Pancreas (tissue), 10 donors: Measurements from ENCODE around the gene APOBEC2. TPM values are rescaled to one million over a fixed set of nuclear protein-coding genes. Genes with fewer than 3 reads are reported as not detected.

Source experiments
- ATAC-seq, 4 donors: fragments of 200-7000 bp; cut with Tn5 transposase; one replicate each; pipeline versions ENCODE4 v1.8.0 to v1.9.1; 2020; ENCODE audit warnings: mild to moderate bottlenecking in 4 of 4, moderate library complexity in 4 of 4
- DNase-seq, 6 donors: peaks; one replicate each; pipeline ENCODE4 v3.0.0-alpha.2; 2020
- FAIRE-seq: peaks from 2 replicates; lab custom pipeline; 2012; peaks lifted over from hg19 to GRCh38; lab: Jason Lieb, UNC
- H3K27ac ChIP-seq, 4 donors: fragments of 200-600 bp; sonication (generic); 1 replicate in 3 of 4; 2 replicates in 1 of 4; pipeline versions ENCODE4 v1.5.0 to v1.8.0; 2020
- H3K27me3 ChIP-seq, 4 donors: fragments of 200-600 bp; one replicate each; pipeline ENCODE4 v1.8.0; 2021
- H3K36me3 ChIP-seq, 3 donors: fragments of 200-600 bp; sonication (generic) in 1 of 3; one replicate each; pipeline versions ENCODE4 v1.5.0 to v1.8.0; 2020 to 2021
- H3K4me1 ChIP-seq, 3 donors: fragments of 200-600 bp; one replicate each; pipeline ENCODE4 v1.8.0; 2021
- H3K4me3 ChIP-seq, 4 donors: fragments of 200-600 bp; sonication (generic) in 2 of 4; one replicate each; pipeline versions ENCODE4 v1.5.0 to v1.8.0; 2020 to 2021
- H3K9me3 ChIP-seq, 4 donors: fragments of 200-600 bp; one replicate each; pipeline ENCODE4 v1.8.0; 2021
- WGBS, 2 donors: extraction: QIAGEN DNeasy Blood & Tissue Kit; methylation state at CpG; one replicate each; pipeline ENCODE4 v1.1.7; 2013; 5-methylcytosine and 5-hydroxymethylcytosine counted together
- intact Hi-C, 3 donors: fragments of 100-400 bp; cut with DNase I; formaldehyde crosslinking; loops; one replicate each; pipeline versions ENCODE4 v1.11.1 to v1.14.2; 2022
- polyA plus RNA-seq, 2 donors: library from polyadenylated mRNA; stranded (reverse); fragments of 200-250 nt; gene quantifications; one replicate each; pipeline ENCODE4 v1.2.3, GENCODE V29; 2013
- total RNA-seq, 6 donors: library from RNA; stranded (reverse); fragmentation: NEBNext Ultra II Directional in 4 of 6; extraction: Animal tissue kit (Norgen Biotek cat#: 25700) in 4 of 6; gene quantifications; one replicate each; pipeline versions ENCODE4 v1.2.1 to v1.2.4, GENCODE V29; 2021 to 2023
- TF ChIP-seq, protein P1 (sequence below), 4 donors: fragments of 200-600 bp; sonication (generic) in 3 of 4; IDR thresholded peaks; one replicate each; pipeline versions ENCODE4 v1.5.0 to v1.8.0; 2021; ENCODE audit warnings: antibody characterized with exemption in 4 of 4
- donor health status: healthy with polysubstance abuse.
- donor health status: DM: no; HTN: no; CAD: no; lungs with moderate emphysema.
- donor health status: DM: no; HTN: no; CAD: no.
- donor health status: control.
- donor health status: control.
- donor health status: Bipolar disorder and iron deficiency.
- donor health status: DM: yes; HTN: yes; CAD: no.
- donor health status: DM: no; HTN: no; CAD: no.
- donor health status: DM: no; HTN: no; CAD: no.
- donor health status: DM: yes; HTN: yes; CAD: no.

APOBEC2 gene
- total and polyA plus RNA-seq, 8 donors = 2.7 to 29.6 (median 8.6) TPM

- FAIRE-seq = no peak
- TF ChIP-seq, protein P1, sequence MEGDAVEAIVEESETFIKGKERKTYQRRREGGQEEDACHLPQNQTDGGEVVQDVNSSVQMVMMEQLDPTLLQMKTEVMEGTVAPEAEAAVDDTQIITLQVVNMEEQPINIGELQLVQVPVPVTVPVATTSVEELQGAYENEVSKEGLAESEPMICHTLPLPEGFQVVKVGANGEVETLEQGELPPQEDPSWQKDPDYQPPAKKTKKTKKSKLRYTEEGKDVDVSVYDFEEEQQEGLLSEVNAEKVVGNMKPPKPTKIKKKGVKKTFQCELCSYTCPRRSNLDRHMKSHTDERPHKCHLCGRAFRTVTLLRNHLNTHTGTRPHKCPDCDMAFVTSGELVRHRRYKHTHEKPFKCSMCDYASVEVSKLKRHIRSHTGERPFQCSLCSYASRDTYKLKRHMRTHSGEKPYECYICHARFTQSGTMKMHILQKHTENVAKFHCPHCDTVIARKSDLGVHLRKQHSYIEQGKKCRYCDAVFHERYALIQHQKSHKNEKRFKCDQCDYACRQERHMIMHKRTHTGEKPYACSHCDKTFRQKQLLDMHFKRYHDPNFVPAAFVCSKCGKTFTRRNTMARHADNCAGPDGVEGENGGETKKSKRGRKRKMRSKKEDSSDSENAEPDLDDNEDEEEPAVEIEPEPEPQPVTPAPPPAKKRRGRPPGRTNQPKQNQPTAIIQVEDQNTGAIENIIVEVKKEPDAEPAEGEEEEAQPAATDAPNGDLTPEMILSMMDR (IDR thresholded peaks at IDR 0.05) = no peak
- peak overlapping the region in 1 of 4 donors; percentile 88 for H3K27ac ChIP-seq
- H3K36me3 ChIP-seq = peaks cover 0 to 7% (median 0%) of the 10 kb centered on the region in 3 donors
- H3K4me3 ChIP-seq = peak overlapping the region in 1 of 4 donors; percentile 69
- 29% methylated on average over 3 of the region's 3 CpGs for WGBS, 2 donors
- no peaks in the 10 kb centered on the region for H3K27me3 ChIP-seq
- ATAC-seq = peak in 3 of 4 donors; percentile 31 to 41 (median 37)
- no peaks in the 10 kb centered on the region for H3K9me3 ChIP-seq
- peaks cover 31 to 48% (median 36%) of the 10 kb centered on the region in 3 donors for H3K4me1 ChIP-seq
- DNase-seq = peak in 1 of 6 donors; percentile 51
- intact Hi-C loops = loop anchor here in 1 of 3 donors (10.0 kb wide), 1 partner anchor 141 kb away; no protein-coding TSS in a partner anchor
Observed at GRCh38 chr6:41036186-41036585, 16.8 kb upstream of the APOBEC2 start.

GRCh38 chr6:41036601-41037000 is 16.4 kb upstream of the APOBEC2 start:
- FAIRE-seq = no peak
- TF ChIP-seq, protein P1 (IDR thresholded peaks at IDR 0.05) = no peak
- peaks cover 0 to 7% (median 0%) of the 10 kb centered on the region in 3 donors for H3K36me3 ChIP-seq
- H3K27me3 ChIP-seq = no peaks in the 10 kb centered on the region
- H3K4me1 ChIP-seq = peaks cover 31 to 52% (median 37%) of the 10 kb centered on the region in 3 donors
- peak overlapping the region in 2 of 4 donors; percentile 88 to 90 for H3K27ac ChIP-seq
- peak overlapping the region in 2 of 4 donors; percentile 34 to 69 for H3K4me3 ChIP-seq
- H3K9me3 ChIP-seq = no peaks in the 10 kb centered on the region
- 90 to 99% methylated on average over 2 of the region's 2 CpGs for WGBS, 2 donors
- no peak for ATAC-seq
- DNase-seq = no peak
- intact Hi-C loops = loop anchor here in 1 of 3 donors (10.0 kb wide), 1 partner anchor 142 kb away; no protein-coding TSS in a partner anchor

DNA sequence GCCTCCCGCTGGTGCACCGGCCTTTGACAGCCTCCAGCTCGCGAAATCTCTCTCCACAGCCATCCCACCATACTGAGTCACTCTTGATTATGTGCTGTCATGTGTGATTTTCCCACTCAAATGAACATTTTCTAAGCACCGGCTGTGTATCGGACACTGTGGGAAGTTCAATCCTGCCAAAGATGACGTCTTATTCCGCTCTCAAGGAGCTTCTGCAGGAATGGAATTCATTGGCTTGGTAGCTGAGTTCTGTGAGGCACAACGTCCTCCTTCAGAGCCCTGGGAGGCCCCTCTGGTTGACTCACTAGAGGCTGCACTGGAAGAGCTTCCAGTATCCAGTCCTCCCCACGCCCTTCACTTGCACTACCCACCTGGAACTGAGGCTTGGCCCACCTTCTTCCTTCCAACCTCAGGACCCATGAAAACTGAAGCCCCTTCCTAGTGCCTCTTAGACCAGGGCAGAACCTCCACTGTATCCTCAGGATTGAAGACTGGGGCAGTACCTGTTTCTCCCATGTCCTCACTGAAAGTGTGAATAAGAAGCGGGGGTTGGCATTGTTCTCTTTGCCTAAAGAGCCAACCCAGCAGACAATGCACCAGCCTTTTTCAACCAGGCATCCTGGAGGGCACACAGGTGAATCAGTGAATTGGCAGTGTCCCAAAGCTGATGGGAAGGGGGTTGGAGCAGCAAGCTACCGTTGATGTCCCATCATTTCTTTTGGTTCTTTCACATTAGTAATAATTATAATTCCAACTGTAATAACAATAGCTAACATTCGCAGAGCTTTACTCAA is 15.7 kb upstream of the APOBEC2 start:
- WGBS, 2 donors = 84% methylated on average over 13 of the region's 13 CpGs
- H3K27me3 ChIP-seq = no peaks in the 10 kb centered on the region
- no peaks in the 10 kb centered on the region for H3K9me3 ChIP-seq
- intact Hi-C loops = loop anchor here in 1 of 3 donors (10.0 kb wide), 1 partner anchor 143 kb away; no protein-coding TSS in a partner anchor
- ATAC-seq (no peak), FAIRE-seq (no peak), DNase-seq (no peak)
- peak overlapping the region in 2 of 4 donors; percentile 34 to 69 for H3K4me3 ChIP-seq
- H3K36me3 ChIP-seq = peaks cover 0 to 7% (median 0%) of the 10 kb centered on the region in 3 donors
- H3K27ac ChIP-seq = peak overlapping the region in 2 of 4 donors; percentile 88 to 90
- TF ChIP-seq, protein P1 (IDR thresholded peaks at IDR 0.05) = no peak
- H3K4me1 ChIP-seq = peaks cover 31 to 52% (median 37%) of the 10 kb centered on the region in 3 donors

DNA sequence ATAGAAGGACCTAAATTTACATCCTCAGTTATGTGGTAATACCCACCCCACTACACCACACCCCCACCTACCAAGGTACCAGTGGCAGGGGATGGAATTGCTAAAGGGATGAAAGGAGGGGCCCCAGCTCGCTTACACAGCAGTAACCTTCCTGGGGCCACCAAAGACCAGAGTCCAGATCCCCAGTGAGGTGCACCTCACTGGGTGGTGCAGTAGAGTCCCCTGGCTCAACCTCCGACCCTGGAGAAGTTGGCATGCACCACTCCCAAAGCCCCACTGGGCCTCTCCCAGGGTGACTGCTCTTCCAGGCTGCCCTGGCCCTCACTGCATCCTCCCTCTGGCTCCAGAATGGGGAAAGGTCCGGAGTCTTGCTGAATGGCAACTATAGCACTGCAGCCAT is 14.8 kb upstream of the APOBEC2 start:
- intact Hi-C loops = loop anchor here in 1 of 3 donors (10.0 kb wide), 1 partner anchor 143 kb away; no protein-coding TSS in a partner anchor
- H3K4me1 ChIP-seq = peaks cover 31 to 52% (median 37%) of the 10 kb centered on the region in 3 donors
- TF ChIP-seq, protein P1 (IDR thresholded peaks at IDR 0.05) = no peak
- no peaks in the 10 kb centered on the region for H3K9me3 ChIP-seq
- no peaks in the 10 kb centered on the region for H3K27me3 ChIP-seq
- ATAC-seq (no peak), DNase-seq (no peak), FAIRE-seq (no peak)
- peak overlapping the region in 2 of 4 donors; percentile 88 to 90 for H3K27ac ChIP-seq
- WGBS, 2 donors = 77 to 81% methylated on average over 3 of the region's 3 CpGs
- peaks cover 0 to 7% (median 0%) of the 10 kb centered on the region in 3 donors for H3K36me3 ChIP-seq
- peak overlapping the region in 3 of 4 donors; percentile 31 to 69 (median 34) for H3K4me3 ChIP-seq
